GM21737 (cell line): ENCODE results near the gene NUP88.

Experiments used
- ATAC-seq: cut with Tn5 transposase; IDR thresholded peaks from one replicate; pipeline ENCODE4 v1.9.1; 2021; ENCODE audit warnings: mild to moderate bottlenecking, moderate library complexity; ENCODE audit not compliant: unreplicated experiment

NUP88 gene

GRCh38 chr17:5361426-5361825 is 58.0 kb downstream of the NUP88 start:
- ATAC-seq, result no peak

- ATAC-seq, result no peak
Measured at GRCh38 chr17:5355421-5356129, 63.9 kb downstream of the NUP88 start.

- ATAC-seq, result no peak
Measured at GRCh38 chr17:5354886-5355415, 64.5 kb downstream of the NUP88 start.

- ATAC-seq, result no peak
Measured at GRCh38 chr17:5354310-5354709, 65.2 kb downstream of the NUP88 start.

GRCh38 chr17:5352681-5353289 is 66.7 kb downstream of the NUP88 start:
- ATAC-seq, result no peak

GRCh38 chr17:5344914-5345313 is 74.5 kb downstream of the NUP88 start:
- ATAC-seq, result no peak
